Measurements from ENCODE around the gene EVL. TPM values are rescaled to one million over a fixed set of nuclear protein-coding genes. Genes with fewer than 3 reads are reported as not detected.
"Not testable (repeated sequence)": the region's sequence is repeated elsewhere in the genome, so short reads cannot be mapped to it uniquely, and the experiment has no call there.

Gene EVL
- polyA plus RNA-seq, 4 donors = 105 to 187 (median 153) TPM

DNA sequence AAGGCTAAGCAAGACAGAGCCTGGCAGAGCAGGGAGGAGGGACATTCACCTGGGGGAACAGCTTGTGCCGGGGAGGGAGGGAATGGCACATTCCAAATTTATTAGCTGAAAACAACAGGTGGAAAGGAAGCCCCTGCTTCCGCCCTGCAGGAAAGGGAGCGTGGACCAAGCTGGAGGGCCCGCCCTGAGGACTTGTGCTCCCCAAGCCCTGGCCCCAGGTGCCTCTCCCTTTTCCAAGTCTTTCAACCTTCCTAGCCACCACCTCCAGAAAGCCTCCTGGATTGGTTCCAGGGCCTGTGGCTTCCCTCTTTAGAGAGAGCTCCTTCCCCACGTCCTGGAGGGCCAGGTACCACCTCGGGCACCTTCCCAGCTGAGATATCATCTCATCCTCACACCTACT lies 91.6 kb downstream of the EVL start:
- DNase-seq (ENCODE audit: low read depth in 4 of 4, low spot score in 2 of 4) = no peak

DNA sequence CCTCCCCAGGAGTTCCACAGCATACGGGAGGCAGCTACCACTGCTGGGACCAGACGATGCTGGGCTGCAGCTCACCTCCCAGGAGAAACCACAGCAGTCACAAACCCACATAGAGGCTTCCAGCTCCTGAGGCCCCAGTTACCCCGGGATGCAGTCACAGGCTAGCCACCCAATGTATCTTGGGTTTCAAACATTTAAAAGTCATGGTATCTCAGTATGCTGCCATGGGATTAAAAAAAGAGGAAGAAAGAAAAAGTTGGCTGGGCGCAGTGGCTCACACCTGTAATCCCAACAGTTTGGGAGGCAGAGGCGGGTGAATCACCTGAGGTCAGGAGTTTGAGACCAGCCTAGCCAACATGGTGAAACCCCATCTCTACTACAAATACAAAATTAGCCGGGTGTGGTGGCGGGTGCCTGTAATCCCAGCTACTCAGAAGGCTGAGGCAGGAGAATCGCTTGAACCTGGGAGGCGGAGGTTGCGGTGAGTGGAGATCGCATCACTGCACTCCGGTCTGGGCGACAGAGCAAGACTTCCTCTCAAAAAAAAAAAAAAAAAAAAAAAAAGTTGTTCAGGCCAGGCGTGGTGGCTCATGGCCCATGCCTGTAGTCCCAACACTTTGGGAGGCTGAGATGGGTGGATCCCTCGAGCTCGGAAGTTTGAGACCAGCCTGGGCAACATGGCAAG lies 92.5 kb downstream of the EVL start:
- DNase-seq (ENCODE audit: low read depth in 4 of 4, low spot score in 2 of 4) = not testable (repeated sequence)

- no peak for DNase-seq (ENCODE audit: low read depth in 4 of 4, low spot score in 2 of 4)
These were observed 93.4 kb downstream of the EVL start for GRCh38 chr14:100158566-100159093.

DNA sequence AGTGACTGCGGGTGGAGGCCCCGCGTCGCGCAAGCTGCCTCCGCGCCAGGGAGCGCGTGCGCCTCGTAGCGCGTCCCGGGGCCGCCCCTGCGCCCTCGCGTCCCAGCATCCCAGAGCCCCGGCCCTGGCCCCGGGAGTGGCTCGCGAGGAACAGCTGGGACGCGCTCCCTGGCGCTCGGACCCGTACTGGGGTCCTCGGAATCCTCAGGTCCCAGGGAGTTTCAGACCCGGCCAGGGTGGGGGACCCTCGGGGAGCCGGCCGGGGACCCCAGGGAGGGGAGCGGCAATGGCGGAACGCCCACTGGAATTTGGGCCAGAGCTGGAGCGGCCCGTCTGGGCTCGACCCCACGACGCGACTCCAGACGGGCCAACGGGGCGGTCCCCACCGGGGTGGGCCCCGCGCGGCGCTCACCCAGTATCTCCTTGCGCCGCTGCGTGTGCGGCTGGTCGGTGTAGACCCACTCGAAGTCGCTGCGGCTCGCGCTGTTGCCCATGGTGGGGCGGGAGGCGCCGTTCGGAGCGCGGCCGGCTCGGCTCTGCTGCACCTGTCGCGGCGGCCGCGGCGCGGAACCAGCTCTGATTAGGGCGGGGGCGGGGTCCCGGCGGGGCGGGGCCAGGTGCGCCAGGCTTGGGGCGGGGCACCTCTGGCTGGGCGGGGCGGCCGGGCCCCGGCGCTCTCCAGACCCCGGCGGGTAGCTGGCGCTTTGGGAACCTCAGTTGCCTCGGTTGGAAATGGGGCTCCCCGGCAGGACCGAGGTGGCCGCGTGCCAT lies 94.1 kb downstream of the EVL start, which contains the start of gene DEGS2:
DEGS2 (minus strand) TSS at position 552 of the 771 bp plus-strand sequence; CDS start at position 494, 58 bp downstream.
- DNase-seq (ENCODE audit: low read depth in 4 of 4, low spot score in 2 of 4) = no peak

- DNase-seq (ENCODE audit: low read depth in 4 of 4, low spot score in 2 of 4) = no peak
These were observed 94.8 kb downstream of the EVL start for GRCh38 chr14:100159865-100160533.

DNA sequence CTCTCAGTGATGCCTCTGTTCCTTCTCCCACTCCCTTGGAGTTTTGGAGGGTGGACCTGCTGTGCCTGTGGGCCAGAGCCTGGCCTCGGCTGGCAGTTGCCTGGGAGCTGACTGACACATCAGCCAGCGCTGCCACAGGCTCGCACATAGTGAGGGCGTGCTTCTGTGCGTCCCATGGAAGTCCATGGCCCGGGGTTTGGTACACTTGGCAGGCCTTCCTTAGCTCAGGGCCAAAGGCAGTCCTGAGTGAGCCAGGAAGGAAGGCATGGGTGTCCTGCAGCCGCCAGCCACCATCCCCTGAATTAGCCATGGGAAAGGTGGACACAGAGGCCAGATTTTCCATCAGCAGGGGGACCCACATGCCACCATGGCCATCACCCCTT lies 95.3 kb downstream of the EVL start:
- DNase-seq (ENCODE audit: low read depth in 4 of 4, low spot score in 2 of 4) = no peak

DNA sequence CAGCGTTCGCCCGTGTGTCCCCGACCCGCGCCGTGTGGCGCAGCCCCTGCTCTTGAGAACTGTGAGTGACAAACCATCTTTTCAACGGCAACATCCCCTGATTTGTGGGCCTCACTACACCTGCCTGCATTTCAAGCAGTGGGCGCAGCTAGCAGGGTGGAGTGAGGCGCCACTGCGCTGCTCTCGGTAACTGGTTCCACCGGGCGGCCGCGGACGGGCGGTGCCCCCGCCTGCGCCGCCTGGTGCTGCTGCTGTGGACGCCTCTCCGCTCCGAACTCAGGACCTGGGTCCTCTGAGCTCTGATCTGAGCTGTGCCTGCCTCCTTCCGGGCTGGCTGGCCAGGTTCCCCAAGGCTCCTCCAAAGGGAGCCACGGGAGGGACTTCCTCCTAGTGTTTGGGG lies 100.2 kb downstream of the EVL start:
- DNase-seq (ENCODE audit: low read depth in 4 of 4, low spot score in 2 of 4) = no peak

DNA sequence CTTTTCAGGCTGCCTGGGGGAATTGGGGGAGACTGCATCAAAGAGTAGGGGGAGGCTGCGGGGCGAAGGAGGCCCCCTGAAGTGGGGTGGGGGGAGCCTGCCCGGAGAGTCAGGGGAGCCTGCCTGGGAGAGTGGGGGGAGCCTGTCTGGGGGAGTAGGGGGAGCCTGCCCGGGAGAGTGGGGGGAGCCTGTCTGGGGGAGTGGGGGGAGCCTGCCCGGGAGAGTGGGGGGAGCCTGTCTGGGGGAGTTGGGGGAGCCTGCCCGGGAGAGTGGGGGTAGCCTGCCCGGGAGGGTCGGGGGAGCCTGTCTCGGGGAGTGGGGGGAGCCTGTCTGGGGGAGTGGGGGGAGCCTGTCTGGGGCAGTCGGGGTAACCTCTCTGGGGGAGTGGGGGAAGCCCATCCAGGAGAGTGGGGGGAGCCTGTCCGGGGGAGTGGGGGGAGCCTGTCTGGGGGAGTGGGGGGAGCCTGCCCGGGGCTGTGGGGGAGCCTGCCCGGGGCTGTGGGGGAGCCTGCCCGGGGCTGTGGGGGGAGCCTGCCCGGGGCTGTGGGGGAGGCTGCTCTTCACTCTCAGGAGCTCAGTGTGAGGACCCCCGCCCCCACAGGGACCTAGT lies 100.7 kb downstream of the EVL start:
- no peak for DNase-seq (ENCODE audit: low read depth in 4 of 4, low spot score in 2 of 4)

GRCh38 chr14:100168506-100168905 lies 103.3 kb downstream of the EVL start:
- no peak for DNase-seq (ENCODE audit: low read depth in 4 of 4, low spot score in 2 of 4)

GRCh38 chr14:100170880-100171279 lies 105.7 kb downstream of the EVL start:
- no peak for DNase-seq (ENCODE audit: low read depth in 4 of 4, low spot score in 2 of 4)

DNA sequence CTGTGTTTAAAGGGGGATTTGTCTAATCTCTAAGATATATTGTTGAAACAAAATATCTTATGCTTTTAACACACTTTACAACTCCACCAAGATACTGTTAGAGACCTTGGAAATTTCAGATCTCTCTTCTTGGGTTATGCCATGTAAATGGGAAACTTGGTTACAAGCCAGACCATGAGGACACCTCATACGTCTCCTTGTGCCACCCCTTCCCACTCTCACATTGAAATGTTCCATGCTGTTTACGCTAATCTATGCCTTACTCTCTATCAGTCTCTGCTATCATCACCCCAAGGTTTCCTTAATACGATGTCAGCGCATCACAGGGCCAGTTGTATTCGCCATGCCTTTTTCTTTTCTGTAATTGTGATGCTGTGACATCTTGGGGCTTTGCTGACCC lies 107.6 kb downstream of the EVL start:
- DNase-seq (ENCODE audit: low read depth in 4 of 4, low spot score in 2 of 4) = no peak

DNA sequence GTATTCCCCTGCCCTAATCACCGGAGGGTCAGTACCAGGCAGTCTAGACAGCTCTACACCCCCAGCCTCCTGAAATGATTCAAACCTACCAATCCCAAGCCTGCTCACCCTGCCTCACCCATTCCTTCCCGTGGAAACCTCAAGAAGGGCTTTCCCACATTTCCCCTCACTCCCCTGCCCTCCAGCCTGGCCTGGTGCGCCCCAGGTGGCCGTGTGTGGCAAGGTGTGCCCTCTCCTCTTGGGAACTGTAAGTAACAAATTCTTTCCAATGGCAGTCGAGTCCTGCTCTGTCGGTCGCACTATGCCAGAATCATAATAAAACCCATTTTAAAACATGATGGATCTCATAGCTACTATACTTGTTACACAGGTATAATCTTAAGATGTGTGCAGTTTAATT lies 108.1 kb downstream of the EVL start:
- DNase-seq (ENCODE audit: low read depth in 4 of 4, low spot score in 2 of 4) = no peak

- no peak for DNase-seq (ENCODE audit: low read depth in 4 of 4, low spot score in 2 of 4)
These were observed 111.6 kb downstream of the EVL start for GRCh38 chr14:100176811-100177327.

GRCh38 chr14:100178691-100179090 lies 113.5 kb downstream of the EVL start:
- no peak for DNase-seq (ENCODE audit: low read depth in 4 of 4, low spot score in 2 of 4)

GRCh38 chr14:100180671-100181070 lies 115.4 kb downstream of the EVL start:
- DNase-seq (ENCODE audit: low read depth in 4 of 4, low spot score in 2 of 4) = not testable (repeated sequence)

DNA sequence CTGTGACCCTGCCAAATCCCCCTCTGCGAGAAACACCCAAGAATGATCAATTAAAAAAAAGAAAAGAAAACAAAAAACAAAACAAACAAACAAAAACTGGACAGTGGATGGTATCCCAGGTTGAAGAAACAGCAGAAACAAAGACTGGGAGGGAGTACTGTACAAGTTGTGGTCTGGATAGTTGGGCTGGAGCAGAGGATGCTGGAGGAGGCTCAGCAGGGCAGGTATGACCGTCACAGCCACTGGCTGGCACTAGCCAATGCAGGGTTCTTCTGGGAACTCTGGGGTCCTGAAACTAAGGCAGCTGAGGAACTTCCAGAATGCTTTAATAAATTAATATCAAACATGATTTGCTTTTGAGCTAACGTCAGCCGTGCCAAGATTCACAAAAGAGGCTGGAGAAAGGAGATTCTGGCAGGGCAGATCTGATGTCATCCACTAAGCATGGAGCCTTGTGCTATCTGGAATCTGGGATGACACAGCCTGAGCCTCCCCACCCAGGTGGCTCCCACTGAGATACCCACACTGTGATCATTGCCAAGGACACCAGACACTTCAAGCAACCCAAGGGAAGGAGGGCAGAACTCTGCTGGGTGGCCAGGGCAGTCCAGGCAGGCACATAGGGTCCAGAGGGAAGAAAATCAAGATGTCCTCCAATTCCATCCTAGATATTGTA lies 116.8 kb downstream of the EVL start:
- not testable (repeated sequence) for DNase-seq (ENCODE audit: low read depth in 4 of 4, low spot score in 2 of 4)

DNA sequence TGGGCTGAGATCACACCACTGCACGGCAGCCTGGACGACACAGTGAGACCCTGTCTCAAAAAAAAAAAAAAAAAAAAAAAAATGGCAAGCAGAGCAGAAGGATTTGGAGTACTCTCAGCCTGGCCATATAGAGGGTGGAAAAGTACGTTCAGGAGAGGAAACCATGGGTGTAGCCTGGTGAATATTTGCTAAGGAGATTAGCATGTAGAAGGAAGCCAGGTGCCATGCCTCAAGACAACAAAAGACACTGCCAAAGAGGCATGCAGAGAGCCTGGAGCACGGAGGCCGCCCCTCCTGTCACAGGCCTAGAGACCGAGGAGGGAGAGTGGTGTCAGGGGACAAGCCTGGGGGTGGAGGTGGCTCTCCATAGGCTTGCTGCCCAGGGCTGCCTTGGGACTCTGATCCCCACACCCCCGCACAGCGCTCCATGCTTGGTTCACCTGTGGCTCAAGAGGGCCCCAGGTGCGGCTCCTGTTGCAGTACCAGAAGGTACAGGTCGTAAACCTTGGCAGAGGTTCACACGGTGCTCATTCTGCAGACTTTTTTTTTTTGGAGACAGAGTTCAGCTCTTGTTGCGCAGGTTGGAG lies 122.1 kb downstream of the EVL start:
- no peak for DNase-seq (ENCODE audit: low read depth in 4 of 4, low spot score in 2 of 4)

DNA sequence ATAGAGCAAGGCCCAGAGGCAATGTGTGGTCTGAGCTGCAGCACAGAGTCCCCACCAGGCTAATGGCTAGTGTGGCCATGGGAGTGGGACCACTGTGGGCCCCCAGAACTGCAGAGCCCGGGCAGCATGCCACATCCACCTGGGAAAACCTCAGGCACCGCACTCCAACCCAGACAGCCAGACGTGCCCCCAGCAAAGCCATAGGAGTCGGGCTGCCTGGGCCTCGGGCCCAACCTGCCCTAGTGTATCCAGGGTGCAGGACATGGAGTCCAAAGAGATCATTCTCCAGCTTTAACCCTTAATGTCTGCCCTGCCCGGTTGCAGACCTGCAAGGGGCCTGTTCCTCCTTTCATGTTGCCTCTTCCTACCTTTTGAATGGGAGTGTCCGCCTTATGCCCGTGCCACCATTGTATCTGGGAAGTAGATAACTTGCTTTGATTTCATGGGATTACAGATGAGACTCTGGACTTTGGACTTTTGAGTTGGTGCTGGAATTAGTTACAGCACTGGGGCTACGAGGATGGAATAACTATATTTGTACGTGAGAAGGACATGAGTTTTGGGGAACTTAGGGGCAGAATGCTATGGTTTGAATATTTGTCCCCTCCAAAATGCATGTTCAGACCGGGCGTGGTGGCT lies 123.3 kb downstream of the EVL start:
- no peak for DNase-seq (ENCODE audit: low read depth in 4 of 4, low spot score in 2 of 4)

DNA sequence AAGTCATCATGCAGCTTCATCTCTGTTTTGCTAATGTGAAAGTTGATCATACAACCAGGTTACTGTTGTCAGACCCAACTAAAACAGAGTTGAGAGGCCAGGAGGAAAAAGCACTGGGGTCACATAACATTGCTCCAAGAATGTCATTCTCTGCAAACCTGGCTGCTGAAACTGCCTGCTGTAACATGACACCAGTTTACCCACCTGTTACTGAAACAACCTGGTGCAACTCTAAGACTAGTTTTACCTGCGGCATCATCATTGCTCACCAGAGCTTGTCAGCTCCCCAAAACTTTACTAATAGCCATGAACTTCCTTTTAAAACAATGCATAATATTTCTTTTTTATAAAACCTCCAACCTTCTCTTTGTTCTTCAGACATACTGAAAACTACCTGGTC lies 124.9 kb downstream of the EVL start:
- DNase-seq (ENCODE audit: low read depth in 4 of 4, low spot score in 2 of 4) = no peak

Measured in left renal cortex interstitium (tissue), 4 donors.